ENCODE results near the gene CYFIP1.
"Not testable (repeated sequence)": the region's sequence is repeated elsewhere in the genome, so short reads cannot be mapped to it uniquely, and the experiment has no call there.

Gene CYFIP1

DNA sequence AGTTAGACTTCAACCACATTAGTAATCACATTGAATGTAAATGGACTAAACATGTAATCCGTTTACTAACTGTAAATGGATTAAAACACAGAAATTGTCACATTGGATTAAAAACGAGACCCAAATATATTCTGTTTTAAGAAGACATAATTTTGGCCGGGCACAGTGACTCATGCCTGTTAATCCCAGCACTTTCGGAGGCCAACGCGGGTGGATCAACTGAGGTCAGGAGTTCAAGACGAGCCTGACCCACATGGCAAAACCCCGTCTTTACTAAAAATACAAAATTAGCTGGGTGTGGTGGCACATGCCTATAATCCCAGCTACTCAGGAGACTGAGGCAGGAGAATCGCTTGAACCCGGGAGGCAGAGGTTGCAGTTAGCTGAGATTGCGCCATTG lies 1.8 kb upstream of the CYFIP1 start:
- H2BK120ac ChIP-seq (ENCODE audit: low read depth, low read length); H3K79me1 ChIP-seq (ENCODE audit: low read depth, low read length); H4K91ac ChIP-seq (ENCODE audit: low read depth, low read length, poor library complexity); H2BK15ac ChIP-seq (ENCODE audit: low read length); H3K36me3 ChIP-seq (replicated peaks in 1 of 2; ENCODE audit: control insufficient read depth in 2 of 2, insufficient read depth in 2 of 2, low read length in 2 of 2); H3K4me3 ChIP-seq (ENCODE audit: low read length in 2 of 2); H3K27ac ChIP-seq (replicated peaks; ENCODE audit: low read length); H3K4me1 ChIP-seq (ENCODE audit: control insufficient read depth in 2 of 2, insufficient read depth in 1 of 2, low read depth in 1 of 2, low read length in 2 of 2); DNase-seq (ENCODE audit: low spot score); H3K14ac ChIP-seq (ENCODE audit: low read length); H2BK12ac ChIP-seq (ENCODE audit: low read length); H3K9me3 ChIP-seq (replicated peaks in 1 of 2; ENCODE audit: control insufficient read depth in 2 of 2, insufficient read depth in 1 of 2, low read depth in 1 of 2, low read length in 2 of 2); H3K18ac ChIP-seq (ENCODE audit: low read length); H3K23ac ChIP-seq (ENCODE audit: low read depth, low read length, poor library complexity); H2AK5ac ChIP-seq (ENCODE audit: low read depth, low read length); H3K4ac ChIP-seq (ENCODE audit: low read length); H4K8ac ChIP-seq (ENCODE audit: low read depth, low read length); H3K9ac ChIP-seq (ENCODE audit: low read depth, low read length, poor library complexity); H2AFZ ChIP-seq (ENCODE audit: low read length); H3K4me2 ChIP-seq (ENCODE audit: insufficient read depth, low read length, poor library complexity, severe bottlenecking); H2BK5ac ChIP-seq (ENCODE audit: low read length): not testable (repeated sequence)
- no CpG with 5 or more reads among the region's 11 CpGs for WGBS, 2 donors (ENCODE audit: extremely low coverage in 2 of 2, insufficient read length in 2 of 2, insufficient replicate concordance in 1 of 2)
- H3K27me3 ChIP-seq (ENCODE audit: control insufficient read depth in 3 of 3, insufficient read depth in 3 of 3, low read depth in 1 of 3, low read length in 3 of 3) = peaks cover 0 to 10% (median 0%) of the 10 kb centered on the region in 3 experiments

DNA sequence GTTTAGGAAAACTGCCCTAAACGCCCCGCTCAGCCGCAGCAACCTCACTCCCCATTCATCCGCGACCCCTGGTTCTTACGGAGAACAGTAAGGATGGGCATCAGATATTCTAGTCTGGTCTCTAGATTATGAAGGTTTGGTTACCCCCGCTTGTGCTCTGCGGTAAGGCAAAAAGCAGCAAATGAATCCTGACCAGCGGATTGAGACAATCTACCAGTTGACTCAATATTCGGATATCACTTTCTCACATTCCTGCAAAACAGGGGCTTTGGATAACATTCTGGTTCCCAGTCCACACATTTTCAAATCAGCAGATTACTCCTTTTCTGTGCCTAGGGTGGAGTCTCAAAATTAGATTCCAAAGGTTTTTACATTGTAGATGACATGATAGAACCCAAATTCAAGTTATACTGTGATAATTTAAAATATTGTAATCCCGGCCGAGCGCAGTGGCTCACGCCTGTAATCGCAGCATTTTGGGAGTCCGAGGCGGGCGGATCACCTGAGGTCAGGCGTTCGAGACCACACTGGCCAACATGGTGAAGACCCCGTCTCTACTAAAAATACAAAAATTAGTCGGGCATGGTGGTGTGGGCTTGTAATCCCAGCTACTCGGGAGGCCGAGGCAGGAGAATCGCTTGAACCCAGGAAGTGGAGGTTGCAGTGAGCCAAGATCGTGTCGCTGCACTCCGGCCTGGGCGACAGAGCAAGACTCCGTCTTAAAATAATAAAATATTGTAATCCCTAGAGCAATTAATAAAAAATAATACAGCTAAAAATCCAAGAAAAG lies 1.1 kb upstream of the CYFIP1 start:
- Histone ChIP-seq H3K79me1 (ENCODE audit: low read depth, low read length) (peaks cover 4% of the 10 kb centered on the region), H3K27me3 (ENCODE audit: control insufficient read depth in 3 of 3, insufficient read depth in 3 of 3, low read depth in 1 of 3, low read length in 3 of 3) (peaks cover 0 to 10% (median 0%) of the 10 kb centered on the region in 3 experiments), H3K9me3 (replicated peaks in 1 of 2; ENCODE audit: control insufficient read depth in 2 of 2, insufficient read depth in 1 of 2, low read depth in 1 of 2, low read length in 2 of 2) (no peaks in the 10 kb centered on the region), H3K4ac (ENCODE audit: low read length) (no peak overlapping the region), H2BK120ac (ENCODE audit: low read depth, low read length) (no peak overlapping the region), H3K36me3 (replicated peaks in 1 of 2; ENCODE audit: control insufficient read depth in 2 of 2, insufficient read depth in 2 of 2, low read length in 2 of 2) (no peaks in the 10 kb centered on the region), H3K4me1 (ENCODE audit: control insufficient read depth in 2 of 2, insufficient read depth in 1 of 2, low read depth in 1 of 2, low read length in 2 of 2) (peaks cover 2 to 5% of the 10 kb centered on the region in 2 donors), H4K91ac (ENCODE audit: low read depth, low read length, poor library complexity) (no peak overlapping the region), H3K4me3 (ENCODE audit: low read length in 2 of 2) (peak overlapping the region; percentile 88 to 93), H4K8ac (ENCODE audit: low read depth, low read length) (no peak overlapping the region), H3K18ac (ENCODE audit: low read length) (no peak overlapping the region), H3K4me2 (ENCODE audit: insufficient read depth, low read length, poor library complexity, severe bottlenecking) (peak overlapping the region; percentile 79), H2AFZ (ENCODE audit: low read length) (peak overlapping the region; percentile 99), H2BK5ac (ENCODE audit: low read length) (no peak overlapping the region), H3K14ac (ENCODE audit: low read length) (no peak overlapping the region), H3K9ac (ENCODE audit: low read depth, low read length, poor library complexity) (no peak overlapping the region), H2AK5ac (ENCODE audit: low read depth, low read length) (no peak overlapping the region), H2BK12ac (ENCODE audit: low read length) (no peak overlapping the region), H3K27ac (replicated peaks; ENCODE audit: low read length) (no peak overlapping the region), H2BK15ac (ENCODE audit: low read length) (no peak overlapping the region), H3K23ac (ENCODE audit: low read depth, low read length, poor library complexity) (no peak overlapping the region)
- WGBS, 2 donors (ENCODE audit: extremely low coverage in 2 of 2, insufficient read length in 2 of 2, insufficient replicate concordance in 1 of 2) = no CpG with 5 or more reads among the region's 30 CpGs
- peak; percentile 4 for DNase-seq (ENCODE audit: low spot score)

DNA sequence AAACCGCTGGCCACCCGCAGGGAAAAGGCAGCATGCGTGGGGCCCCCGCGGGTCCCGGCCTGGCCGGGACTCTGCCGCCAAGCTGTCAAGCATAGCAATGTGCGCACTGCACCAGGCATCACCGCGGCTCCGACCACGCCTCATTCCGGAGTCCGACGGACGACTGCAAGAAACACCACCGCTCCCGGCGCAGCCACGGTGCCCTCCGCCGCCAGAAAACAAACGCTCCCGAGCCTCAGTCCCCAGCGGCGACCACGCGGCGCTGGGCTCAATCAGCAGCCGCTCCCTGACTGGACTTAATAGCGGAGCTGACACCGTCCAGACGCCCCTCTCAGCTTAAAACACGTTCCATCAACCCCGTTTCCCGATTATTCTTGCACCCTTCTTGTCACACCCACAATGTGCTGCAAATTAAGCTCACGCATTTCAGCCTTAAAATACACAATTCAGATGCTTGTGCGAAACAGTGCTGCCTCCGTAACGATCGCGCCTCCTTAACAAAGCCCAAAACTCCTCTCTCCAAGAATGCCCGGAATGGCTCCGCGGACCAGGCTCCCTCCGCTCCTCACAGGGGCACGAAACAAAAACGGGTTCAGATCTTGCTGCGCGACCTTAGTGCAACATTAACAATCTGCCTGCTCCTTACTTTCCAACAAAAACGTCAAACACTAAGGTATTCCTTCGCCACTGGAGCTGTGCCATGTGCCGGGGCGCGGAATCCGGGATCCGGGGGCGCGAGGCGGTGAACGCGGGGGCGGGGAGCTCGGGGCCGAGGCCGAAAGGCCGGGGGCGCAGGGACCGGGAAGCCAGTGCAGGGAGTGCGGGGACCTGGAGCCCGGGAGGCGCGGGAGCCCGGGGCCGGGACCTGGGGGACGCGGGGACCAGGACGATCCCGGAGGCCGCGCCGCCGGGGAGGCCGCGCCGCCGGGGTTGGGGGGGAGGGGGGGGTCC lies 655 bp downstream of the CYFIP1 start:
- H2BK12ac ChIP-seq (ENCODE audit: low read length) = no peak overlapping the region
- peak overlapping the region; percentile 6 for H2BK5ac ChIP-seq (ENCODE audit: low read length)
- whole genome bisulfite sequencing, 2 donors (ENCODE audit: extremely low coverage in 2 of 2, insufficient read length in 2 of 2, insufficient replicate concordance in 1 of 2) = no CpG with 5 or more reads among the region's 88 CpGs
- peak overlapping the region; percentile 99 for H2AFZ ChIP-seq (ENCODE audit: low read length)
- no peak overlapping the region for H3K14ac ChIP-seq (ENCODE audit: low read length)
- peak overlapping the region; percentile 88 to 93 for H3K4me3 ChIP-seq (ENCODE audit: low read length in 2 of 2)
- H3K27ac ChIP-seq (replicated peaks; ENCODE audit: low read length) = no peak overlapping the region
- no peak overlapping the region for H2BK120ac ChIP-seq (ENCODE audit: low read depth, low read length)
- H3K23ac ChIP-seq (ENCODE audit: low read depth, low read length, poor library complexity) = no peak overlapping the region
- H3K4me2 ChIP-seq (ENCODE audit: insufficient read depth, low read length, poor library complexity, severe bottlenecking) = peak overlapping the region; percentile 79
- H3K36me3 ChIP-seq (replicated peaks in 1 of 2; ENCODE audit: control insufficient read depth in 2 of 2, insufficient read depth in 2 of 2, low read length in 2 of 2) = no peaks in the 10 kb centered on the region
- H2AK5ac ChIP-seq (ENCODE audit: low read depth, low read length) = no peak overlapping the region
- peaks cover 0 to 10% (median 0%) of the 10 kb centered on the region in 3 experiments for H3K27me3 ChIP-seq (ENCODE audit: control insufficient read depth in 3 of 3, insufficient read depth in 3 of 3, low read depth in 1 of 3, low read length in 3 of 3)
- H4K91ac ChIP-seq (ENCODE audit: low read depth, low read length, poor library complexity) = no peak overlapping the region
- H3K18ac ChIP-seq (ENCODE audit: low read length) = peak overlapping the region; percentile 29
- no peak overlapping the region for H4K8ac ChIP-seq (ENCODE audit: low read depth, low read length)
- no peaks in the 10 kb centered on the region for H3K9me3 ChIP-seq (replicated peaks in 1 of 2; ENCODE audit: control insufficient read depth in 2 of 2, insufficient read depth in 1 of 2, low read depth in 1 of 2, low read length in 2 of 2)
- peak; percentile 50 for DNase-seq (ENCODE audit: low spot score)
- H3K79me1 ChIP-seq (ENCODE audit: low read depth, low read length) = peaks cover 4% of the 10 kb centered on the region
- no peak overlapping the region for H3K4ac ChIP-seq (ENCODE audit: low read length)
- peak overlapping the region; percentile 50 for H3K9ac ChIP-seq (ENCODE audit: low read depth, low read length, poor library complexity)
- no peak overlapping the region for H2BK15ac ChIP-seq (ENCODE audit: low read length)
- H3K4me1 ChIP-seq (ENCODE audit: control insufficient read depth in 2 of 2, insufficient read depth in 1 of 2, low read depth in 1 of 2, low read length in 2 of 2) = peaks cover 2 to 5% of the 10 kb centered on the region in 2 donors

Measured in neuronal stem cell (in vitro differentiated cells).